GM23248 (cell line): ENCODE measurements around the gene PROC. TPM values are rescaled to one million over a fixed set of nuclear protein-coding genes. Genes with fewer than 3 reads are reported as not detected.

Source experiments
- DNase-seq: peaks from one replicate; pipeline ENCODE4 v3.0.0-alpha.2; 2015
- H2AFZ ChIP-seq: fragments of 200-600 bp; sonication (generic); 2 replicates; pipeline ENCODE4 v1.6.1; 2016; ENCODE audit warnings: antibody characterized with exemption
- H3F3A ChIP-seq: fragments of 200-600 bp; sonication (generic); 2 replicates; pipeline ENCODE4 v1.6.1; 2016; ENCODE audit warnings: mild to moderate bottlenecking, antibody characterized with exemption, mixed run types; ENCODE audit not compliant: insufficient read depth
- H3K27ac ChIP-seq: fragments of 200-600 bp; sonication (generic); 2 replicates; pipeline ENCODE4 v1.5.1; 2016; ENCODE audit warnings: mild to moderate bottlenecking
- H3K27me3 ChIP-seq: fragments of 200-600 bp; sonication (generic); replicated peaks from 2 replicates; pipeline ENCODE4 v1.6.1; 2016; ENCODE audit warnings: mild to moderate bottlenecking; ENCODE audit not compliant: insufficient read depth
- H3K36me3 ChIP-seq: fragments of 200-600 bp; sonication (generic); 2 replicates; pipeline ENCODE4 v1.6.1; 2016; ENCODE audit warnings: low read depth, mild to moderate bottlenecking
- H3K4me1 ChIP-seq: fragments of 200-600 bp; sonication (generic); 2 replicates; pipeline ENCODE4 v1.6.1; 2016; ENCODE audit warnings: mild to moderate bottlenecking; ENCODE audit not compliant: insufficient read depth
- H3K4me2 ChIP-seq: fragments of 200-600 bp; sonication (generic); one replicate; pipeline ENCODE4 v1.6.1; 2016; ENCODE audit warnings: mild to moderate bottlenecking; ENCODE audit not compliant: unreplicated experiment
- H3K4me3 ChIP-seq: fragments of 200-600 bp; sonication (generic); 2 replicates; pipeline ENCODE4 v1.5.1; 2016; ENCODE audit warnings: mild to moderate bottlenecking
- H3K79me2 ChIP-seq: fragments of 200-600 bp; sonication (generic); 2 replicates; pipeline ENCODE4 v1.6.1; 2016; ENCODE audit warnings: mild to moderate bottlenecking; ENCODE audit not compliant: insufficient read depth
- H3K9ac ChIP-seq: fragments of 200-600 bp; sonication (generic); 2 replicates; pipeline ENCODE4 v1.6.1; 2016; ENCODE audit warnings: mild to moderate bottlenecking
- H3K9me2 ChIP-seq: fragments of 200-600 bp; sonication (generic); 2 replicates; pipeline ENCODE4 v1.6.1; 2016; ENCODE audit warnings: mixed run types, mild to moderate bottlenecking, moderate library complexity; ENCODE audit not compliant: insufficient read depth
- H3K9me3 ChIP-seq: fragments of 200-600 bp; sonication (generic); one replicate; pipeline ENCODE4 v1.6.1; 2017; ENCODE audit warnings: low read depth
- H4K20me1 ChIP-seq: fragments of 200-600 bp; sonication (generic); 2 replicates; pipeline ENCODE4 v1.6.0; 2016; ENCODE audit not compliant: insufficient read depth
- EZH2 ChIP-seq: fragments of 200-600 bp; sonication (generic); IDR thresholded peaks from 2 replicates; pipeline ENCODE4 v1.6.1; 2018; ENCODE audit warnings: antibody characterized with exemption, mild to moderate bottlenecking; ENCODE audit not compliant: insufficient read depth, poor library complexity, severe bottlenecking
- EZH2phosphoT487 ChIP-seq: fragments of 200-600 bp; sonication (generic); IDR thresholded peaks from 2 replicates; pipeline ENCODE4 v1.6.1; 2018; ENCODE audit warnings: antibody characterized with exemption, moderate library complexity, mild to moderate bottlenecking, low read depth; ENCODE audit not compliant: insufficient read depth
- WGBS, 2 experiments: methylation state at CpG; one replicate each; pipeline ENCODE4 v1.1.6; 2015 to 2017; ENCODE audit warnings: low lambda C conversion rate in 2 of 2, low coverage in 1 of 2; ENCODE audit errors: missing lambda C conversion rate in 2 of 2; 5-methylcytosine and 5-hydroxymethylcytosine counted together
- in situ Hi-C: fragments of 300-500 bp; cut with MboI; formaldehyde crosslinking; loops from 2 replicates; pipeline ENCODE4 v1.15.0; 2020
- microRNA-seq: library from miRNA; unstranded; fragments of <30 nt; microRNA quantifications from one replicate; pipeline ENCODE4, GENCODE V29; 2016; ENCODE audit warnings: borderline number of aligned reads
- polyA plus RNA-seq: library from polyadenylated mRNA; unstranded; fragments of >200 nt; fragmentation: Nextera tagmentation; extraction: Ambion mirVana; gene quantifications from 2 replicates; pipeline ENCODE4 v1.2.1, GENCODE V29; 2016
- small RNA-seq: library from RNA; depleted of rRNA; stranded (forward); fragments of <200 nt; gene quantifications from one replicate; pipeline ENCODE3, GENCODE V24; 2014; ENCODE audit warnings: low read depth, low replicate concordance
- total RNA-seq: library from RNA; depleted of rRNA; stranded (reverse); fragments of >200 nt; shearing (Covaris generic); gene quantifications from 2 replicates; pipeline ENCODE4 v1.2.3, GENCODE V29; 2014; rRNA removed

PROC gene
- total and polyA plus RNA-seq, 2 experiments from 2014 or later = not detected

GRCh38 chr2:127471286-127471988 lies 53.2 kb downstream of the PROC start:
- Histone ChIP-seq H3F3A (no peaks in the 10 kb centered on the region), H4K20me1 (no peaks in the 10 kb centered on the region), H3K36me3 (peaks cover 7% of the 10 kb centered on the region; the same call in 1 of the 2 replicates), H3K9me3 (no peaks in the 10 kb centered on the region), H2AFZ (no peak overlapping the region), H3K4me2 (no peak overlapping the region), H3K79me2 (0 out of 2 replicates have a peak, but pooled peaks cover 8% of the 10 kb centered on the region), H3K4me3 (no peak overlapping the region), H3K27ac (no peak overlapping the region), H3K4me1 (no peaks in the 10 kb centered on the region), H3K27me3 (no peaks in the 10 kb centered on the region), H3K9me2 (no peaks in the 10 kb centered on the region), H3K9ac (no peak overlapping the region)
- in situ Hi-C loops = loop anchor here (5.0 kb wide), 1 partner anchor 134 kb away; no protein-coding TSS in a partner anchor
- 98% methylated on average over 4 of the region's 4 CpGs for WGBS, 2 experiments
- TF ChIP-seq EZH2 = no peak
- no peak for TF ChIP-seq EZH2phosphoT487
- no peak for DNase-seq

- H3K36me3 ChIP-seq = peaks cover 7% of the 10 kb centered on the region; the same call in 1 of the 2 replicates
- 0 out of 2 replicates have a peak, but pooled peaks cover 8% of the 10 kb centered on the region for H3K79me2 ChIP-seq
- no peak overlapping the region for H3K4me2 ChIP-seq
- no peak overlapping the region for H3K27ac ChIP-seq
- TF ChIP-seq EZH2 = no peak
- no peaks in the 10 kb centered on the region for H3K27me3 ChIP-seq
- no peak overlapping the region for H2AFZ ChIP-seq
- in situ Hi-C loops = loop anchor here (5.0 kb wide), 1 partner anchor 135 kb away; no protein-coding TSS in a partner anchor
- no peaks in the 10 kb centered on the region for H3K9me2 ChIP-seq
- H3K4me3 ChIP-seq = no peak overlapping the region
- H3K9ac ChIP-seq = no peak overlapping the region
- H3K4me1 ChIP-seq = no peaks in the 10 kb centered on the region
- DNase-seq = no peak
- H3F3A ChIP-seq = no peaks in the 10 kb centered on the region
- H4K20me1 ChIP-seq = no peaks in the 10 kb centered on the region
- H3K9me3 ChIP-seq = no peaks in the 10 kb centered on the region
- 100% methylated on average over 1 of the region's 1 CpG for WGBS, 2 experiments
These were observed 54.0 kb downstream of the PROC start for GRCh38 chr2:127472268-127472667.

- 73 to 79% methylated on average over 2 of the region's 2 CpGs for WGBS, 2 experiments
- Histone ChIP-seq H3K9me3 (no peaks in the 10 kb centered on the region), H3K9ac (no peak overlapping the region), H3K27ac (no peak overlapping the region), H3K4me3 (no peak overlapping the region), H3K27me3 (no peaks in the 10 kb centered on the region), H3F3A (0 out of 2 replicates have a peak, but pooled peaks cover 6% of the 10 kb centered on the region), H3K79me2 (0 out of 2 replicates have a peak, but pooled peaks cover 8% of the 10 kb centered on the region), H3K4me1 (no peaks in the 10 kb centered on the region), H3K36me3 (peaks cover 17% of the 10 kb centered on the region), H3K9me2 (no peaks in the 10 kb centered on the region), H2AFZ (no peak overlapping the region), H4K20me1 (no peaks in the 10 kb centered on the region), H3K4me2 (no peak overlapping the region)
- no peak for DNase-seq
- TF ChIP-seq EZH2phosphoT487 (no peak), EZH2 (no peak)
- in situ Hi-C loops = no loop called here
These were observed 57.6 kb downstream of the PROC start for GRCh38 chr2:127475788-127476187.

Small RNA genes lying within 50 kb of the gene (microRNA-seq; reads per million reads assigned to microRNA genes)
- gene MIR4783 = not detected

Small RNA genes lying within 50 kb of the gene (small RNA-seq; reads per million reads assigned to genes)
- not detected for gene MIR4783
- not detected for gene RNU4-48P

Other genes starting within 250 kb of the PROC start
- gene CYP27C1, start 198.1 kb upstream of the PROC start, total RNA-seq = 0.13 and 0.65 TPM in 2 replicates
- 0.70 and 0.73 TPM in 2 replicates for gene CYP27C1, start 198.1 kb upstream of the PROC start, polyA plus RNA-seq
- 38.8 and 42.9 TPM in 2 replicates for gene ERCC3, start 124.3 kb upstream of the PROC start, total RNA-seq
- gene ERCC3, start 124.3 kb upstream of the PROC start, polyA plus RNA-seq = 37.5 and 41.8 TPM in 2 replicates
- 39.6 and 41.0 TPM in 2 replicates for gene MAP3K2, start 30.5 kb upstream of the PROC start, total RNA-seq
- 32.9 and 36.7 TPM in 2 replicates for gene MAP3K2, start 30.5 kb upstream of the PROC start, polyA plus RNA-seq
- 23.3 and 32.4 TPM in 2 replicates for gene IWS1, start 108.1 kb downstream of the PROC start, total RNA-seq
- 41.1 and 42.4 TPM in 2 replicates for gene IWS1, start 108.1 kb downstream of the PROC start, polyA plus RNA-seq
- gene MYO7B, start 117.3 kb downstream of the PROC start, total RNA-seq = under 0.01 TPM in 1 of 2 replicates, not detected in the other
- gene MYO7B, start 117.3 kb downstream of the PROC start, polyA plus RNA-seq = not detected in 2 replicates
- gene GPR17, start 227.7 kb downstream of the PROC start, total RNA-seq = not detected in 2 replicates
- gene GPR17, start 227.7 kb downstream of the PROC start, polyA plus RNA-seq = 0.11 TPM in 1 of 2 replicates, not detected in the other